Heart right ventricle (tissue), 16 donors: Measurements from ENCODE around the gene DCANP1. TPM values are rescaled to one million over a fixed set of nuclear protein-coding genes. Genes with fewer than 3 reads are reported as not detected.

Source experiments
- ATAC-seq, 8 donors: fragments of 200-7000 bp; cut with Tn5 transposase; one replicate each; pipeline ENCODE4 v1.9.1; 2020; ENCODE audit warnings: mild to moderate bottlenecking in 8 of 8, moderate library complexity in 8 of 8, moderate number of reproducible peaks in 1 of 8
- DNase-seq, 2 donors: peaks; one replicate each; pipeline ENCODE4 v3.0.0-alpha.2; 2020
- H3K27ac ChIP-seq, 10 donors: fragments of 200-600 bp; sonication (generic) in 2 of 10; one replicate each; pipeline versions ENCODE4 v1.5.0 to v1.8.0; 2020 to 2022; ENCODE audit warnings: mild to moderate bottlenecking in 3 of 10
- H3K27me3 ChIP-seq, 7 donors: fragments of 200-600 bp; one replicate each; pipeline ENCODE4 v1.8.0; 2021 to 2022; ENCODE audit warnings: mild to moderate bottlenecking in 2 of 7
- H3K36me3 ChIP-seq, 9 donors: fragments of 200-600 bp; sonication (generic) in 1 of 9; one replicate each; pipeline versions ENCODE4 v1.5.0 to v1.8.0; 2020 to 2022; ENCODE audit warnings: mild to moderate bottlenecking in 2 of 9
- H3K4me1 ChIP-seq, 9 donors: fragments of 200-600 bp; sonication (generic) in 1 of 9; one replicate each; pipeline versions ENCODE4 v1.5.0 to v1.8.0; 2020 to 2022; ENCODE audit warnings: mild to moderate bottlenecking in 4 of 9
- H3K4me3 ChIP-seq, 10 donors: fragments of 200-600 bp; sonication (generic) in 2 of 10; one replicate each; pipeline versions ENCODE4 v1.5.0 to v1.8.0; 2020 to 2022; ENCODE audit warnings: mild to moderate bottlenecking in 7 of 10, moderate library complexity in 2 of 10
- H3K9me3 ChIP-seq, 11 donors: fragments of 200-600 bp in 10 of 11; sonication (generic) in 2 of 11; one replicate each; pipeline versions ENCODE4 v1.5.0 to v1.8.0; 2013 to 2022; ENCODE audit warnings: mild to moderate bottlenecking in 2 of 11, control low read depth in 1 of 11, moderate library complexity in 1 of 11
- CTCF ChIP-seq, 9 donors: fragments of 200-600 bp; sonication (generic) in 2 of 9; IDR thresholded peaks; one replicate each; pipeline versions ENCODE4 v1.5.0 to v1.8.0; 2021 to 2022; ENCODE audit warnings: antibody characterized with exemption in 9 of 9, mild to moderate bottlenecking in 5 of 9, moderate library complexity in 1 of 9
- WGBS, 2 donors: extraction: QIAGEN DNeasy Blood & Tissue Kit; methylation state at CpG; one replicate each; pipeline ENCODE4 v1.1.7; 2013; ENCODE audit warnings: inconsistent platforms in 1 of 2; 5-methylcytosine and 5-hydroxymethylcytosine counted together
- intact Hi-C, 10 donors: fragments of 100-400 bp; cut with DNase I; formaldehyde crosslinking; loops; one replicate each; pipeline versions ENCODE4 v1.11.1 to v1.14.2; 2022
- polyA plus RNA-seq, 2 donors: library from polyadenylated mRNA; stranded (reverse); fragments of 200-250 nt; gene quantifications; one replicate each; pipeline ENCODE4 v1.2.3, GENCODE V29; 2013
- total RNA-seq, 10 donors: library from RNA; stranded (reverse); fragmentation: NEBNext Ultra II Directional in 3 of 10; extraction: Animal tissue kit (Norgen Biotek cat#: 25700) in 3 of 10; gene quantifications; one replicate each; pipeline versions ENCODE4 v1.2.1 to v1.2.4, GENCODE V29; 2021 to 2023
- donor health status: Arrhythmogenic right ventricular cardiomyopathy.
- donor health status: ischemic (EF 13 %, LVEDD 7.1; RV severe dilation, severe dysfunction).
- donor health status: healthy with polysubstance abuse.
- donor health status: DM: no; HTN: yes; CAD: no.
- donor health status: DM: no; HTN: no; CAD: no.
- donor health status: ischemic (EF 25% LVEDD 6.9; RV normal size, moderate dysfunction).
- donor health status: ischemic (EF 25% LVEDD 5.7; RV mildly dilated, moderate dysfunction).
- donor health status: healthy.
- donor health status: DM: yes; HTN: yes; CAD: no.
- donor health status: Ischemic cardiomyopathy.
- donor health status: ischemic (EF 35%, LVEDD 5.7; RV mildly dilated, moderate dysfunction).
- donor health status: nonischemic (EF 11% LVEDD 7.7; RV severe dilation, severe dysfunction).
- donor health status: DM: yes; HTN: yes; CAD: no.
- donor health status: PGD.
- donor health status: ischemic (EF 29% LVEDD 5.4; RV normal size, mild dysfunction).
- donor health status: nonischemic (EF 23%, LVEDD 6.1; RV moderate dilation, normal function).

Gene DCANP1
- total and polyA plus RNA-seq, 12 donors, result not detected

DNA sequence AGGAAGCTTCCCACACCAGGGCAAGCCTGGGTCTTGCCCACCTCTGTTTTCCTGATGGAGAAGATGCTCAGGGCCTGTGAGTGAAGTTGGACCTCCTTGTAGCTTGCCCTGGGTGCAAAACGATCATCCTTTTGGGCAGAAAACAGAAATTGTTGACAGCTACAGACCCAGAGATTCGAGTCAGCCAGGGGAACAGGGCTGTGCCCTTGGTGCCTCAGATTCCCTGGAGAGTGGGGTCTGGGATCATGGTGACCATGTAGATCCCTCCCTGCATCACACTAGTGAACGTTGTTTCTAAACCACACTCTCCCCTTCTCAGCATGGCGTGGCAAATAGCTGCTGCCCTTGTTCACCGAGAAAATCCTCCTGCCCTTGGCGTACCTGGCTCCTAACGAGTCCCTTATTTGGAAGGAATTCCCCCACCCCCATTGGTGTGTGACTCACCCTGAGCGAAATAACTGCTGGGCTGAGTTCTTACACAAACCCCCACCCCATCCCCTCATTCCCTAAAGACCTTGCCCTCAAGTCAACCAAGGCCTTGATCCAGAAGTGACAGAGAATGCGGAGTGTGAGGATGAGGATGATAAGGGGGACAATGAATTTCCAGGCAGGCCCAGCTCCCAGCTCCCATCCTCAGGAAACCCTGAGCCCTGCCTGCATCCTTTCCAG is 1.1 kb upstream of the DCANP1 start:
- TF ChIP-seq CTCF (IDR thresholded peaks at IDR 0.05), result no peak
- H3K36me3 ChIP-seq, result no peaks in the 10 kb centered on the region
- H3K27me3 ChIP-seq, result peaks cover 0 to 4% (median 0%) of the 10 kb centered on the region in 7 donors
- H3K27ac ChIP-seq, result no peak overlapping the region
- H3K9me3 ChIP-seq, result no peaks in the 10 kb centered on the region
- intact Hi-C loops, result no loop called here
- ATAC-seq, result no peak
- no peak overlapping the region for H3K4me3 ChIP-seq
- H3K4me1 ChIP-seq, result peaks cover 0 to 24% (median 0%) of the 10 kb centered on the region in 9 donors
- WGBS, 2 donors, result 82% methylated on average over 9 of the region's 9 CpGs
- DNase-seq, result no peak

DNA sequence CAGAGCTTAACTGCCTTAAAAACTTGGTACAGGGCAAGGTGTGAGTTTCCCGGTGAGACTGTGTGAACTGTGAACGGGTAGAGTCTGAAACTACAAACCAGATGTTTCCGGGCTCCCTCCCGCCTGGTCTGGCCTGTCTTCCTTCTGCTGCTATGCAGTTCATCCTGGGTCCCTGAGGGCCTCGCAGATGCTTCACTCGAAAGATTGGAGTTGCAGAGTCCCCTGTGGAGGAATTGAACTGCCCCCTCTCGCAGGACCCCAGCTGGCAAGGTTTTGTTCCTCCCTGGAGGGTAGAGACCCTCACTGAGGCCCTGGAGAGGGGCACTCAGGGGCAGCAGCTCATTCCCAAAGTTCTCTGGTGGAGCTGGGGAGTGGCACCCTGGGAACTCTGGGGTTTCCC is 533 bp downstream of the DCANP1 start:
- no peaks in the 10 kb centered on the region for H3K27me3 ChIP-seq
- H3K36me3 ChIP-seq, result no peaks in the 10 kb centered on the region
- peaks cover 0 to 23% (median 1%) of the 10 kb centered on the region in 9 donors for H3K4me1 ChIP-seq
- intact Hi-C loops, result no loop called here
- no peak overlapping the region for H3K4me3 ChIP-seq
- 36 to 54% methylated on average over 7 of the region's 7 CpGs for WGBS, 2 donors
- H3K27ac ChIP-seq, result no peak overlapping the region
- TF ChIP-seq CTCF (IDR thresholded peaks at IDR 0.05), result no peak
- no peak for DNase-seq
- no peaks in the 10 kb centered on the region for H3K9me3 ChIP-seq
- ATAC-seq, result no peak

DNA sequence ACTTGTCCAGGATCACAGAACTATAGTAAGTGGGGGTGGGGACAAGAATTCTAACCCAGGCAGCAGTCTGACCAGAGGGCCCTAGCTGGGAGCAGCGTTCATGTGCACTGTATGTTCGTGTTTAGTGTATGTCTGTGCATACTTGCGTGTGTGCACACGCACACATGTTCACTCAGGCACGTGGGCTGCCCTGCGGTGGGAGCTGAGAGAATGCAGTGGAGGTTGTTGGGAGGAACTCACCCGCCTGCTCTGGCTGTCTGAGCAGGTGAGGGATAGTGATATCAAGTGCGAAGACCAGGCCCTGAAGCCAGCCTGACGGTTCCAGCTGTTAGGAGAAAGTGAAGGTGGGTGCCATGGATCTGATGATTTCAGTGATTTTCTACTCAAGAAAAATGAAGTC is 942 bp downstream of the DCANP1 start:
- no peak overlapping the region for H3K27ac ChIP-seq
- no peaks in the 10 kb centered on the region for H3K36me3 ChIP-seq
- no peak for DNase-seq
- H3K9me3 ChIP-seq, result no peaks in the 10 kb centered on the region
- 85 to 95% methylated on average over 9 of the region's 9 CpGs for WGBS, 2 donors
- H3K4me3 ChIP-seq, result no peak overlapping the region
- intact Hi-C loops, result no loop called here
- no peak for ATAC-seq
- no peaks in the 10 kb centered on the region for H3K27me3 ChIP-seq
- no peak for TF ChIP-seq CTCF (IDR thresholded peaks at IDR 0.05)
- H3K4me1 ChIP-seq, result peaks cover 0 to 26% (median 3%) of the 10 kb centered on the region in 9 donors

DNA sequence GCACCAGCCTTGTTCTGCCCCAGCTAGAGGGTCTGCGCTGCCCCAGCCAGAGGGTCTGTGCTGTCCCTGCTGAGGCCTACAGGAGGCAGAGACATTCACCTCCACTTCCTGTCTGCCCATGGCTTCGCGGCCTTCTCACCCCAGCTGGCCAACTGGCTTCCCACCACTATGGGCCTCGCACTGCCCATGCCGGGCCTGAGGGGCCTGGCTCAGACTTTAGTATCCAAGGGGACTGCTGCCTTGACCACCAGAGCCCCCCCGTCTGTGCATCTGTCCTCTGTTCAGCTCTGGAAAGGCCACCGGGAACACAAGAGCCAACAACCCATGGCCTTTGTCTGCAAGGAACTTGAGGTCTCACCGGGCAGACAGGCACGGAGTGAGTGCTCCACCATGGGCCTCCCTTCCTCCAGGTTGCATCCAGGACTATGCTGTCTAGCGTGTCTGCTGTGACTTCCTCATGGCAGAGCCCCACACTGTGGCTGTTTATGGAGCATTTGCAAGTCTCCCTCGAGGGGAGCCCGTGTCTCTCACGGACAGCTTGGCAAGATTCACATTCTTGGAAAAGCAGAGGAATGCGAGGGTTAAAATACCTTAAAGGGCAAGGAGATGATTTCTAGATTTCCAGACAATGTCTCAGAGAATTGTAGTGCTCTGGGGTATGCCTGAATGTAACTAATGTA is 1.7 kb downstream of the DCANP1 start:
- no peak for DNase-seq

More for the DNA sequence above, 1.7 kb downstream of the DCANP1 start:
- Histone ChIP-seq H3K27ac (no peak overlapping the region), H3K9me3 (no peaks in the 10 kb centered on the region), H3K4me3 (no peak overlapping the region), H3K4me1 (peaks cover 0 to 26% (median 3%) of the 10 kb centered on the region in 9 donors), H3K27me3 (no peaks in the 10 kb centered on the region), H3K36me3 (no peaks in the 10 kb centered on the region)
- 85 to 86% methylated on average over 14 of the region's 14 CpGs for WGBS, 2 donors
- intact Hi-C loops, result no loop called here
- no peak for TF ChIP-seq CTCF (IDR thresholded peaks at IDR 0.05)
- ATAC-seq, result no peak
